ENCODE data around the gene ST3GAL3.

- no peak for TF ChIP-seq CTCF (IDR thresholded peaks at IDR 0.05)
- no peak for TF ChIP-seq POLR2A (IDR thresholded peaks at IDR 0.05)
These were observed 262.0 kb downstream of the ST3GAL3 start for GRCh38 chr1:43969416-43969745.

Measured in right lobe of liver (tissue), 4 donors.